ENCODE measurements around the gene UBXN10.

DNA sequence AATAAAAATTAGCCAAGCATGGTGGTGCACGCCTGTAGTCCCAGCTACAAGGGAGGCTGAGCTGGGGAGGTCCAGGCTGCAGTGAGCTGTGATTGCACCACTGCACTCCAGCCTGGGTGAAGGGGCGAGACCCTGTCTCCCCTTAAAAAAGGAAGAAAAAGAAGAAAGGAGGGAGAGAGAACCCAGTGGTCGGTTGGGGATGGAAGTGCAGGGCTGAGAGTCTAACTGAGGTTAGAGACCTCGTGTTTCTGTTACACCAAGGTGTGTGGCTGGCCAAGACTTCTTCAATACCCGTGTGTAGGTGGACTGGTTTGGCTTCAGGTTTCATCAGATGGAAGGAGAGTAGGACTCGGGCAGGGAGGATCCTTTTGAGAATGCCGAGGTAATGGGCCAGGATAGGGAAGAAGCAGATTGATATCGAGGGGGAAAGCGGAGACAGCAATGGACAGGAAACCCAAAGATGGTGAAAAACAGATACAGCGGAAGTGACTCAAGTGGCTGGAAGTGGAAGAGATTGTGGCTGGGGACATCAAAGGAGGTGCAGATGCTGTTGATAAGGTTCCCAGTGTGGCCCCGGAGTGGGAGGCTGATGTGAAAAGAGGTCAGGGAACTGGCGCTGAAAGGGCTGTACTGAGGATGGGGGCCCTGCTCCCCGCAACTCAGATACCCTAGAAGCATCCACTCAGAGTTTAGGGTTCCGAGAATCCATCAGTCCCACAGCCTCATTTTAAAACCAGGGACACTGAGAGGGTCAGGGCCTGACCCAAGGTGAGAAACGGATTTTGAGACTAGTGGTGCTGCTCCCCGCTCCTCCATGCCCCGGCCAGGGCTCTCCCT, 681 bp upstream of the UBXN10 start:
- TF ChIP-seq, protein P1, sequence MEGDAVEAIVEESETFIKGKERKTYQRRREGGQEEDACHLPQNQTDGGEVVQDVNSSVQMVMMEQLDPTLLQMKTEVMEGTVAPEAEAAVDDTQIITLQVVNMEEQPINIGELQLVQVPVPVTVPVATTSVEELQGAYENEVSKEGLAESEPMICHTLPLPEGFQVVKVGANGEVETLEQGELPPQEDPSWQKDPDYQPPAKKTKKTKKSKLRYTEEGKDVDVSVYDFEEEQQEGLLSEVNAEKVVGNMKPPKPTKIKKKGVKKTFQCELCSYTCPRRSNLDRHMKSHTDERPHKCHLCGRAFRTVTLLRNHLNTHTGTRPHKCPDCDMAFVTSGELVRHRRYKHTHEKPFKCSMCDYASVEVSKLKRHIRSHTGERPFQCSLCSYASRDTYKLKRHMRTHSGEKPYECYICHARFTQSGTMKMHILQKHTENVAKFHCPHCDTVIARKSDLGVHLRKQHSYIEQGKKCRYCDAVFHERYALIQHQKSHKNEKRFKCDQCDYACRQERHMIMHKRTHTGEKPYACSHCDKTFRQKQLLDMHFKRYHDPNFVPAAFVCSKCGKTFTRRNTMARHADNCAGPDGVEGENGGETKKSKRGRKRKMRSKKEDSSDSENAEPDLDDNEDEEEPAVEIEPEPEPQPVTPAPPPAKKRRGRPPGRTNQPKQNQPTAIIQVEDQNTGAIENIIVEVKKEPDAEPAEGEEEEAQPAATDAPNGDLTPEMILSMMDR (IDR thresholded peaks at IDR 0.05), result no peak
- TF ChIP-seq EP300 (IDR thresholded peaks at IDR 0.05) (no peak), POLR2A (IDR thresholded peaks at IDR 0.05) (no peak)
